DOHH2 (cell line): ENCODE measurements around the gene HBZ.

Source experiments
- EZH2phosphoT487 ChIP-seq: fragments of 200-600 bp; sonication (generic); IDR thresholded peaks from 2 replicates; pipeline ENCODE4 v1.6.1; 2017; ENCODE audit warnings: borderline replicate concordance, mild to moderate bottlenecking, antibody characterized with exemption, low read length, moderate library complexity, mixed read lengths
- TF ChIP-seq, protein P1 (sequence below): fragments of 200-600 bp; sonication (generic); IDR thresholded peaks from one replicate; pipeline ENCODE4 v1.5.1; 2014; ENCODE audit warnings: antibody characterized with exemption, mild to moderate bottlenecking, low read depth, low read length; ENCODE audit not compliant: poor library complexity, severe bottlenecking

DNA sequence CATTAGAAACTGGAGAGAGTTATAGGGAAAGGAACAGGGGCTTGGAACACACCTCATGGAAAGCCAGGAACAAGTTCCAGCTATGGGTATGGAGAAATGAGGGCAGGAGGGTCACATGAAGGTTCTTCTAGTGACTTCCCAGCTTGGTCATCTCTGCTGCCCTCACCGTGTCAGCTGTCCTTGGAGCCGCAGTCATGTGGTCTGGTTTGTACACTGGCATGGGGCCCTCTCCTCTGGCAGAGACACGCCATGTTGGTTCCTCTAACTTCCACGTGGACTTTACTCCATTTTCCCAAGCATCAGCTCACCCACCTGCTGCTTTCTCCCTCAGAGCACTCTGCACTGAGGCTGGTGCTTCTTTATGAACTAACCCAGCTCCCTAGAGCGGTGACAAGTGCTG is 48.1 kb upstream of the HBZ start:
- TF ChIP-seq, protein P1, sequence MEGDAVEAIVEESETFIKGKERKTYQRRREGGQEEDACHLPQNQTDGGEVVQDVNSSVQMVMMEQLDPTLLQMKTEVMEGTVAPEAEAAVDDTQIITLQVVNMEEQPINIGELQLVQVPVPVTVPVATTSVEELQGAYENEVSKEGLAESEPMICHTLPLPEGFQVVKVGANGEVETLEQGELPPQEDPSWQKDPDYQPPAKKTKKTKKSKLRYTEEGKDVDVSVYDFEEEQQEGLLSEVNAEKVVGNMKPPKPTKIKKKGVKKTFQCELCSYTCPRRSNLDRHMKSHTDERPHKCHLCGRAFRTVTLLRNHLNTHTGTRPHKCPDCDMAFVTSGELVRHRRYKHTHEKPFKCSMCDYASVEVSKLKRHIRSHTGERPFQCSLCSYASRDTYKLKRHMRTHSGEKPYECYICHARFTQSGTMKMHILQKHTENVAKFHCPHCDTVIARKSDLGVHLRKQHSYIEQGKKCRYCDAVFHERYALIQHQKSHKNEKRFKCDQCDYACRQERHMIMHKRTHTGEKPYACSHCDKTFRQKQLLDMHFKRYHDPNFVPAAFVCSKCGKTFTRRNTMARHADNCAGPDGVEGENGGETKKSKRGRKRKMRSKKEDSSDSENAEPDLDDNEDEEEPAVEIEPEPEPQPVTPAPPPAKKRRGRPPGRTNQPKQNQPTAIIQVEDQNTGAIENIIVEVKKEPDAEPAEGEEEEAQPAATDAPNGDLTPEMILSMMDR: no peak
- no peak for TF ChIP-seq EZH2phosphoT487
